Esophagus muscularis mucosa (tissue), 4 donors: ENCODE measurements around the gene GJA8. TPM values are rescaled to one million over a fixed set of nuclear protein-coding genes. Genes with fewer than 3 reads are reported as not detected.
A peak's percentile ranks its signal among the peaks of the same experiment; 100 is the strongest.

Source experiments
- DNase-seq: peaks from one replicate; pipeline ENCODE4 v3.0.0-alpha.2; 2017; ENCODE audit errors: extremely low spot score
- H3K27ac ChIP-seq, 4 donors: fragments of 200-600 bp; sonication (generic); replicated peaks in 1 of 4; 1 replicate in 3 of 4; 2 replicates in 1 of 4; pipeline ENCODE4 v1.5.1; 2016 to 2019; ENCODE audit warnings: mild to moderate bottlenecking in 1 of 4
- H3K27me3 ChIP-seq, 4 donors: fragments of 200-600 bp; sonication (generic); one replicate each; pipeline versions ENCODE4 v1.5.1 to v1.6.0; 2016 to 2019
- H3K36me3 ChIP-seq, 4 donors: fragments of 200-600 bp; sonication (generic); one replicate each; pipeline ENCODE4 v1.5.1; 2016 to 2019
- H3K4me1 ChIP-seq, 4 donors: fragments of 200-600 bp; sonication (generic); one replicate each; pipeline ENCODE4 v1.5.1; 2016 to 2019
- H3K4me3 ChIP-seq, 4 donors: fragments of 200-600 bp; sonication (generic); 1 replicate in 2 of 4; 2 replicates in 2 of 4; pipeline ENCODE4 v1.5.1; 2016 to 2019; ENCODE audit warnings: mild to moderate bottlenecking in 4 of 4, moderate library complexity in 1 of 4
- H3K9me3 ChIP-seq, 4 donors: fragments of 200-600 bp; sonication (generic); 1 replicate in 3 of 4; 2 replicates in 1 of 4; pipeline ENCODE4 v1.5.1; 2016 to 2019
- CTCF ChIP-seq, 3 experiments: fragments of 200-600 bp in 2 of 3; fragments of 450-650 bp in 1 of 3; sonication (generic) in 2 of 3; IDR thresholded peaks; one replicate each; pipeline ENCODE4 v1.5.1; 2017 to 2019; ENCODE audit warnings: antibody characterized with exemption in 3 of 3, mild to moderate bottlenecking in 2 of 3, moderate library complexity in 1 of 3
- EP300 ChIP-seq: sonication (generic); formaldehyde crosslinking; IDR thresholded peaks from one replicate; pipeline ENCODE4 v1.6.1; 2017; ENCODE audit warnings: antibody characterized with exemption
- POLR2A ChIP-seq: fragments of 450-650 bp; IDR thresholded peaks from one replicate; pipeline ENCODE4 v1.6.1; 2017; ENCODE audit warnings: antibody characterized with exemption, moderate library complexity, mild to moderate bottlenecking, low read depth
- POLR2AphosphoS5 ChIP-seq, 2 donors: sonication (generic); formaldehyde crosslinking; IDR thresholded peaks; one replicate each; pipeline ENCODE4 v1.6.1; 2017; ENCODE audit warnings: antibody characterized with exemption in 2 of 2
- WGBS: methylation state at CpG from one replicate; pipeline ENCODE4 v1.1.5; 2018; 5-methylcytosine and 5-hydroxymethylcytosine counted together
- intact Hi-C: fragments of 100-400 bp; cut with DNase I; formaldehyde crosslinking; loops from one replicate; pipeline ENCODE4 v1.15.1; 2023
- total RNA-seq, 4 donors: library from RNA; depleted of rRNA; stranded (reverse); fragments of >200 nt; gene quantifications; one replicate each; pipeline versions ENCODE4 v1.1.0 to v1.2.1, GENCODE V29; 2016

The GJA8 gene
- total RNA-seq, 4 donors from 2014 or later: not detected

GRCh38 chr1:147892216-147892615, 10.4 kb upstream of the GJA8 start:
- DNase-seq: peak; percentile 80
- WGBS: 92% methylated on average over 5 of the region's 5 CpGs
- Histone ChIP-seq H3K27ac (no peak overlapping the region), H3K27me3 (no peaks in the 10 kb centered on the region), H3K9me3 (no peaks in the 10 kb centered on the region), H3K4me3 (no peak overlapping the region), H3K4me1 (peaks cover 5 to 16% (median 7%) of the 10 kb centered on the region in 4 donors), H3K36me3 (no peaks in the 10 kb centered on the region)
- TF ChIP-seq EP300: no peak
- no peak for TF ChIP-seq POLR2A
- no peak for TF ChIP-seq CTCF (IDR thresholded peaks at IDR 0.05)
- no peak for TF ChIP-seq POLR2AphosphoS5 (IDR thresholded peaks at IDR 0.05)
- intact Hi-C loops: loop anchor here (2.0 to 10.0 kb wide), 4 partner anchors 167 to 617 kb away; no protein-coding TSS in a partner anchor

GRCh38 chr1:147892731-147893214, 9.8 kb upstream of the GJA8 start:
- TF ChIP-seq POLR2AphosphoS5 (IDR thresholded peaks at IDR 0.05) (no peak), CTCF (IDR thresholded peaks at IDR 0.05) (peak in 2 of 3 experiments; percentile 94 to 95)
- no peaks in the 10 kb centered on the region for H3K27me3 ChIP-seq
- peaks cover 5 to 19% (median 8%) of the 10 kb centered on the region in 4 donors for H3K4me1 ChIP-seq
- WGBS: 0% methylated on average over 1 of the region's 1 CpG
- H3K36me3 ChIP-seq: no peaks in the 10 kb centered on the region
- no peak overlapping the region for H3K4me3 ChIP-seq
- intact Hi-C loops: loop anchor here (2.0 to 10.0 kb wide), 4 partner anchors 168 to 618 kb away; no protein-coding TSS in a partner anchor
- H3K27ac ChIP-seq: no peak overlapping the region
- peak; percentile 39 for DNase-seq
- H3K9me3 ChIP-seq: no peaks in the 10 kb centered on the region

- TF ChIP-seq POLR2AphosphoS5 (IDR thresholded peaks at IDR 0.05) (no peak), POLR2A (no peak), CTCF (IDR thresholded peaks at IDR 0.05) (no peak), EP300 (no peak)
- Histone ChIP-seq H3K36me3 (no peaks in the 10 kb centered on the region), H3K4me3 (no peak overlapping the region), H3K27me3 (peaks cover 0 to 4% (median 0%) of the 10 kb centered on the region in 4 donors), H3K27ac (no peak overlapping the region), H3K4me1 (peaks cover 3 to 17% (median 6%) of the 10 kb centered on the region in 4 donors), H3K9me3 (no peaks in the 10 kb centered on the region)
- DNase-seq: no peak
- intact Hi-C loops: loop anchor here (10.0 kb wide), 1 partner anchor 620 kb away; no protein-coding TSS in a partner anchor
- 74% methylated on average over 4 of the region's 4 CpGs for WGBS
Measured at GRCh38 chr1:147895123-147895522, 7.5 kb upstream of the GJA8 start.

- intact Hi-C loops: loop anchor here (10.0 kb wide), 1 partner anchor 622 kb away; no protein-coding TSS in a partner anchor
- Histone ChIP-seq H3K4me1 (peaks cover 0 to 13% (median 5%) of the 10 kb centered on the region in 4 donors), H3K9me3 (no peaks in the 10 kb centered on the region), H3K36me3 (no peaks in the 10 kb centered on the region), H3K27me3 (peaks cover 0 to 4% (median 0%) of the 10 kb centered on the region in 4 donors), H3K27ac (no peak overlapping the region), H3K4me3 (no peak overlapping the region)
- 50% methylated on average over 8 of the region's 8 CpGs for WGBS
- no peak for TF ChIP-seq POLR2A
- no peak for TF ChIP-seq CTCF (IDR thresholded peaks at IDR 0.05)
- no peak for TF ChIP-seq POLR2AphosphoS5 (IDR thresholded peaks at IDR 0.05)
- TF ChIP-seq EP300: no peak
- DNase-seq: peak; percentile 81
Measured at GRCh38 chr1:147897029-147897752, 5.4 kb upstream of the GJA8 start.
